ENCODE data around the gene SLC31A2. TPM values are rescaled to one million over a fixed set of nuclear protein-coding genes. Genes with fewer than 3 reads are reported as not detected.

Gene SLC31A2
- total RNA-seq, 1 experiment from 2014 or later, result 15.1 TPM

- CTCF ChIA-PET, result no interaction called here
- Histone ChIP-seq H3K36me3 (ENCODE audit: low read depth) (0 out of 2 replicates have a peak, but pooled peaks cover 19% of the 10 kb centered on the region), H3K9me3 (ENCODE audit: insufficient read depth, low read depth) (no peaks in the 10 kb centered on the region), H3K4me1 (replicated peaks; ENCODE audit: insufficient read depth) (no peaks in the 10 kb centered on the region), H3F3A (ENCODE audit: insufficient read depth, low read depth) (no peaks in the 10 kb centered on the region; the same call in 1 of the 2 replicates), H3K27me3 (ENCODE audit: insufficient read depth, low read depth) (no peaks in the 10 kb centered on the region), H2AFZ (no peak overlapping the region), H3K9me2 (ENCODE audit: insufficient read depth) (0 out of 2 replicates have a peak, but pooled peaks cover 4% of the 10 kb centered on the region), H3K79me2 (ENCODE audit: low read depth) (no peaks in the 10 kb centered on the region), H3K4me3 (no peak overlapping the region), H3K27ac (no peak overlapping the region), H4K20me1 (ENCODE audit: insufficient read depth) (no peaks in the 10 kb centered on the region), H3K4me2 (no peak overlapping the region)
- BruUV-seq (replicated peaks), result no TSS peak
- TF ChIP-seq EZH2 (IDR thresholded peaks at IDR 0.05; ENCODE audit: low read depth) (no peak), CTCF (conservative IDR thresholded peaks at IDR 0.05) (no peak)
- intact Hi-C loops (cut with micrococcal nuclease; ENCODE audit: unreplicated experiment), result no loop called here
- no peak for DNase-seq
- POLR2A ChIA-PET (ENCODE audit: unreplicated experiment), result no interaction called here
Measured at GRCh38 chr9:113164536-113165300, 13.9 kb downstream of the SLC31A2 start.

GRCh38 chr9:113166039-113166438, 15.2 kb downstream of the SLC31A2 start:
- H3F3A ChIP-seq (ENCODE audit: insufficient read depth, low read depth), result no peaks in the 10 kb centered on the region; the same call in 1 of the 2 replicates
- POLR2A ChIA-PET (ENCODE audit: unreplicated experiment), result interaction anchor here (0.8 kb wide), 1 partner anchor 36 kb away, joined by 8 read pairs; no protein-coding TSS in a partner anchor
- H3K27ac ChIP-seq, result no peak overlapping the region
- H3K36me3 ChIP-seq (ENCODE audit: low read depth), result 0 out of 2 replicates have a peak, but pooled peaks cover 26% of the 10 kb centered on the region
- H3K79me2 ChIP-seq (ENCODE audit: low read depth), result no peaks in the 10 kb centered on the region
- H4K20me1 ChIP-seq (ENCODE audit: insufficient read depth), result no peaks in the 10 kb centered on the region
- BruUV-seq (replicated peaks), result no TSS peak
- TF ChIP-seq CTCF (conservative IDR thresholded peaks at IDR 0.05), result no peak
- no peak for TF ChIP-seq EZH2 (IDR thresholded peaks at IDR 0.05; ENCODE audit: low read depth)
- H3K27me3 ChIP-seq (ENCODE audit: insufficient read depth, low read depth), result no peaks in the 10 kb centered on the region
- no peak overlapping the region for H3K4me2 ChIP-seq
- CTCF ChIA-PET, result no interaction called here
- no peaks in the 10 kb centered on the region for H3K9me3 ChIP-seq (ENCODE audit: insufficient read depth, low read depth)
- intact Hi-C loops (cut with micrococcal nuclease; ENCODE audit: unreplicated experiment), result no loop called here
- no peak overlapping the region for H3K4me3 ChIP-seq
- DNase-seq, result no peak
- H3K9me2 ChIP-seq (ENCODE audit: insufficient read depth), result 0 out of 2 replicates have a peak, but pooled peaks cover 4% of the 10 kb centered on the region
- no peaks in the 10 kb centered on the region for H3K4me1 ChIP-seq (replicated peaks; ENCODE audit: insufficient read depth)
- no peak overlapping the region for H2AFZ ChIP-seq

GRCh38 chr9:113168809-113169208, 18.0 kb downstream of the SLC31A2 start:
- DNase-seq, result no peak
- Histone ChIP-seq H3K27ac (no peak overlapping the region), H3K36me3 (ENCODE audit: low read depth) (peaks cover 22% of the 10 kb centered on the region; the same call in 1 of the 2 replicates), H2AFZ (no peak overlapping the region), H3K4me2 (no peak overlapping the region), H3F3A (ENCODE audit: insufficient read depth, low read depth) (no peaks in the 10 kb centered on the region; the same call in 1 of the 2 replicates), H3K9me2 (ENCODE audit: insufficient read depth) (0 out of 2 replicates have a peak, but pooled peaks cover 4% of the 10 kb centered on the region), H4K20me1 (ENCODE audit: insufficient read depth) (no peaks in the 10 kb centered on the region), H3K4me1 (replicated peaks; ENCODE audit: insufficient read depth) (no peaks in the 10 kb centered on the region), H3K79me2 (ENCODE audit: low read depth) (no peaks in the 10 kb centered on the region), H3K4me3 (no peak overlapping the region), H3K9me3 (ENCODE audit: insufficient read depth, low read depth) (no peaks in the 10 kb centered on the region), H3K27me3 (ENCODE audit: insufficient read depth, low read depth) (no peaks in the 10 kb centered on the region)
- POLR2A ChIA-PET (ENCODE audit: unreplicated experiment), result no interaction called here
- CTCF ChIA-PET, result no interaction called here
- no TSS peak for BruUV-seq (replicated peaks)
- TF ChIP-seq CTCF (conservative IDR thresholded peaks at IDR 0.05), result no peak
- intact Hi-C loops (cut with micrococcal nuclease; ENCODE audit: unreplicated experiment), result no loop called here

All from PC-9 (cell line).